ENCODE data around the gene ELMO3.

- TF ChIP-seq ISL1 (CRISPR knock-in tag; IDR thresholded peaks at IDR 0.05): no peak
- TF ChIP-seq CREB5 (CRISPR knock-in tag; IDR thresholded peaks at IDR 0.05; ENCODE audit: low read depth): no peak
- no peak for TF ChIP-seq OSR1 (CRISPR knock-in tag; IDR thresholded peaks at IDR 0.05)
- no peak for TF ChIP-seq PATZ1 (CRISPR knock-in tag; IDR thresholded peaks at IDR 0.05; ENCODE audit: borderline replicate concordance)
- no peak for TF ChIP-seq PPARA (CRISPR knock-in tag; IDR thresholded peaks at IDR 0.05; ENCODE audit: borderline replicate concordance)
- no peak for TF ChIP-seq ARNTL (CRISPR knock-in tag; IDR thresholded peaks at IDR 0.05; ENCODE audit: borderline replicate concordance, low read depth)
- no peak for TF ChIP-seq ZNF565 (CRISPR knock-in tag; conservative IDR thresholded peaks at IDR 0.05; ENCODE audit: low read depth)
- TF ChIP-seq ZNF70 (CRISPR knock-in tag; IDR thresholded peaks at IDR 0.05): no peak
- TF ChIP-seq ZFP3 (CRISPR knock-in tag; IDR thresholded peaks at IDR 0.05): no peak
- TF ChIP-seq GLIS3 (CRISPR knock-in tag; IDR thresholded peaks at IDR 0.05): no peak
- no peak for TF ChIP-seq ZNF8 (CRISPR knock-in tag; IDR thresholded peaks at IDR 0.05)
These were observed 18.8 kb upstream of the ELMO3 start for GRCh38 chr16:67180166-67180565.

Data from SK-N-SH treated with all-trans-retinoic acid at 6 μM for 48 hours (cell line).